DND-41 (cell line): ENCODE data around the gene SCN7A.

ENCODE experiments used
- ATAC-seq: fragments of 200-7000 bp; cut with Tn5 transposase; 3 replicates; pipeline ENCODE4 v1.9.1; 2021; ENCODE audit warnings: low read depth; ENCODE audit not compliant: insufficient read depth
- DNase-seq: peaks from one replicate; pipeline ENCODE4 v3.0.0-alpha.2; 2020
- H2AFZ ChIP-seq: 2 replicates; pipeline ENCODE4 v1.6.0; 2012; ENCODE audit warnings: low read depth, low read length
- H3K27ac ChIP-seq: 2 replicates; pipeline ENCODE4 v1.5.1; 2012; ENCODE audit warnings: low read length, inconsistent platforms
- H3K27me3 ChIP-seq: fragments of 200-600 bp; sonication (generic); 2 replicates; pipeline ENCODE4 v1.6.0; 2012; ENCODE audit warnings: low read length, mild to moderate bottlenecking, inconsistent platforms; ENCODE audit not compliant: insufficient read depth, poor library complexity
- H3K36me3 ChIP-seq: 2 replicates; pipeline ENCODE4 v1.5.1; 2012; ENCODE audit warnings: low read length, inconsistent platforms; ENCODE audit not compliant: insufficient read depth
- H3K4me1 ChIP-seq: 2 replicates; pipeline ENCODE4 v1.5.1; 2012; ENCODE audit warnings: mild to moderate bottlenecking, low read length; ENCODE audit not compliant: insufficient read depth
- H3K4me2 ChIP-seq: 2 replicates; pipeline ENCODE4 v1.6.0; 2012; ENCODE audit warnings: mild to moderate bottlenecking, moderate library complexity, low read length, inconsistent platforms; ENCODE audit not compliant: insufficient read depth
- H3K4me3 ChIP-seq, 2 experiments: fragments of 200-600 bp in 1 of 2; shearing (Covaris generic) in 1 of 2; 2 replicates each; pipeline ENCODE4 v1.5.1; 2012 to 2016; ENCODE audit warnings: inconsistent platforms in 2 of 2, low read length in 2 of 2, mild to moderate bottlenecking in 2 of 2, low read depth in 1 of 2, moderate library complexity in 1 of 2
- H3K79me2 ChIP-seq: 2 replicates; pipeline ENCODE4 v1.6.0; 2012; ENCODE audit warnings: low read length, inconsistent platforms; ENCODE audit not compliant: insufficient read depth
- H3K9ac ChIP-seq: 2 replicates; pipeline ENCODE4 v1.6.0; 2012; ENCODE audit warnings: low read depth, mild to moderate bottlenecking, inconsistent platforms, low read length, moderate library complexity
- H3K9me3 ChIP-seq: 2 replicates; pipeline ENCODE4 v1.5.1; 2012; ENCODE audit warnings: low read length, moderate library complexity, mild to moderate bottlenecking, inconsistent platforms; ENCODE audit not compliant: insufficient read depth, severe bottlenecking
- H4K20me1 ChIP-seq: 2 replicates; pipeline ENCODE4 v1.6.0; 2012; ENCODE audit warnings: low read length; ENCODE audit not compliant: insufficient read depth
- EZH2 ChIP-seq: IDR thresholded peaks from 3 replicates; pipeline ENCODE4 v1.6.1; 2012; ENCODE audit warnings: borderline replicate concordance, low read depth, mild to moderate bottlenecking, moderate library complexity, low read length, inconsistent platforms; ENCODE audit not compliant: severe bottlenecking
- TF ChIP-seq, protein P1 (sequence below): IDR thresholded peaks from 2 replicates; pipeline ENCODE4 v1.5.1; 2012; ENCODE audit warnings: borderline replicate concordance, low read length, moderate library complexity, mild to moderate bottlenecking; ENCODE audit not compliant: poor library complexity, severe bottlenecking; ENCODE audit errors: extremely low read depth

Gene SCN7A

DNA sequence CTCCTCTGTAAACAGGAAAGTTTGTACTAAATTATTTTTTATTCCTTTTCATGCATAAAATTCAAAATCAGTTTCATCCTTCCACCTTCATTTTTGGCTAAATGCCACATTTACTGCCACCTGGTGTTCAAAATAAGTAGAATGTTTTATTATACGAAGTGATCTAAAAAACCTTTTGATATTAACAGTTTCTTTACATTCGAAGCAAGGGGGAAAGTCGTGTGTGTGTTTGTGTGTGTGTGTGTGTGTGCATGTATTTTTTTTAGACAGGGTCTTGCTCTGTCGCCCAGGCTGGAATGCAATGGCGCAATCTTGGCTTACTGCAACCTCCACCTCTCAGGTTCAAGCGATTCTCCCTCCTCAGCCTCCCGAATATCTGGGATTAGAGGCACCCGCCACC, 109.3 kb downstream of the SCN7A start:
- no peak overlapping the region for H3K9ac ChIP-seq
- TF ChIP-seq EZH2, result no peak
- TF ChIP-seq, protein P1, sequence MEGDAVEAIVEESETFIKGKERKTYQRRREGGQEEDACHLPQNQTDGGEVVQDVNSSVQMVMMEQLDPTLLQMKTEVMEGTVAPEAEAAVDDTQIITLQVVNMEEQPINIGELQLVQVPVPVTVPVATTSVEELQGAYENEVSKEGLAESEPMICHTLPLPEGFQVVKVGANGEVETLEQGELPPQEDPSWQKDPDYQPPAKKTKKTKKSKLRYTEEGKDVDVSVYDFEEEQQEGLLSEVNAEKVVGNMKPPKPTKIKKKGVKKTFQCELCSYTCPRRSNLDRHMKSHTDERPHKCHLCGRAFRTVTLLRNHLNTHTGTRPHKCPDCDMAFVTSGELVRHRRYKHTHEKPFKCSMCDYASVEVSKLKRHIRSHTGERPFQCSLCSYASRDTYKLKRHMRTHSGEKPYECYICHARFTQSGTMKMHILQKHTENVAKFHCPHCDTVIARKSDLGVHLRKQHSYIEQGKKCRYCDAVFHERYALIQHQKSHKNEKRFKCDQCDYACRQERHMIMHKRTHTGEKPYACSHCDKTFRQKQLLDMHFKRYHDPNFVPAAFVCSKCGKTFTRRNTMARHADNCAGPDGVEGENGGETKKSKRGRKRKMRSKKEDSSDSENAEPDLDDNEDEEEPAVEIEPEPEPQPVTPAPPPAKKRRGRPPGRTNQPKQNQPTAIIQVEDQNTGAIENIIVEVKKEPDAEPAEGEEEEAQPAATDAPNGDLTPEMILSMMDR, result peak; percentile 57
- no peak overlapping the region for H3K27ac ChIP-seq
- no peak overlapping the region for H3K4me2 ChIP-seq
- no peaks in the 10 kb centered on the region for H3K27me3 ChIP-seq
- no peak for DNase-seq
- no peaks in the 10 kb centered on the region for H3K36me3 ChIP-seq
- H3K79me2 ChIP-seq, result no peaks in the 10 kb centered on the region
- H2AFZ ChIP-seq, result no peak overlapping the region
- no peak overlapping the region for H3K4me3 ChIP-seq
- no peak for ATAC-seq
- H3K4me1 ChIP-seq, result no peaks in the 10 kb centered on the region
- no peaks in the 10 kb centered on the region for H4K20me1 ChIP-seq
- H3K9me3 ChIP-seq, result no peaks in the 10 kb centered on the region

DNA sequence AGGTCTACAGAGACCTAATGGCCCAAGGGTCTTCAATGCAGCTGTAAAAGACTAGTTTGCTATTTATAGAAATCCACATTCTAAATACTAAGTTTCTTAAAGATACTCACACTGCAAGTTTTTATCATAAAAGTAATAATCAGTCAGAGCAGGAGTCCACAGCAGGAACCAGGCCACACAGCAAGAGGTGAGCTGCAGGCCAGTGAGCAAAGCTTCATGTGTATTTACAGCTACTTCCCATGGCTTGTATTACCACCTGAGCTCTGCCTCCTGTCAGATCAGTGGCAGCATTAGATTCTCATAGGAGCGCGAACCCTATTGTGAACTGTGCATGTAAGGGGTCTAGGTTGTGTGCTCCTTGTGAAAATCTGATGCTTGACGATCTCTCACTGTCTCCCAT, 111.6 kb downstream of the SCN7A start:
- TF ChIP-seq EZH2, result no peak
- TF ChIP-seq, protein P1, result no peak
- Histone ChIP-seq H3K9ac (no peak overlapping the region), H2AFZ (no peak overlapping the region), H3K4me2 (no peak overlapping the region), H3K36me3 (no peaks in the 10 kb centered on the region), H3K79me2 (no peaks in the 10 kb centered on the region), H3K27me3 (no peaks in the 10 kb centered on the region), H3K9me3 (no peaks in the 10 kb centered on the region), H4K20me1 (no peaks in the 10 kb centered on the region), H3K4me3 (no peak overlapping the region), H3K27ac (no peak overlapping the region), H3K4me1 (no peaks in the 10 kb centered on the region)
- ATAC-seq (no peak), DNase-seq (no peak)

DNA sequence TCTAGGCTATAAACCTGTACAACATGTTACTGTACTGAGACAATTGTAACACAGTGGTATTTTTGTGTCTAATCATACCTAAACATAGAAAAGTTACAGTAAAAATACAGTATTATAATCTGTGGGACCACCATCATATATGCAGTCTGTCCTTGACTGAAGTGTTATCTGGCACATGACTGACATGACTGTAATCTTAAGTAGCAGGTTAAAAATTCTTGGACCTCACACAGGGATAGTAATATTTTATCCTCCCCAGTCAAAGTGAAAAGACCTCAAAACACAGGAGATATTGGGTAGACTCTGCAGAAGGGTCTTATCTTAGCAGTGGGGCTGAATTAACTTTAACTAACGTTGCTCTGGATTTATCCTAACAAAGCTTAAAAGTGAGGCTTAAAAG, 113.4 kb downstream of the SCN7A start:
- H2AFZ ChIP-seq, result no peak overlapping the region
- DNase-seq (no peak), ATAC-seq (no peak)
- H3K9ac ChIP-seq, result no peak overlapping the region
- H3K27me3 ChIP-seq, result no peaks in the 10 kb centered on the region
- H3K4me1 ChIP-seq, result no peaks in the 10 kb centered on the region
- no peaks in the 10 kb centered on the region for H3K9me3 ChIP-seq
- no peaks in the 10 kb centered on the region for H3K79me2 ChIP-seq
- no peak overlapping the region for H3K27ac ChIP-seq
- no peaks in the 10 kb centered on the region for H3K36me3 ChIP-seq
- TF ChIP-seq EZH2, result no peak
- TF ChIP-seq, protein P1, result no peak
- H3K4me2 ChIP-seq, result no peak overlapping the region
- H3K4me3 ChIP-seq, result no peak overlapping the region
- H4K20me1 ChIP-seq, result no peaks in the 10 kb centered on the region

DNA sequence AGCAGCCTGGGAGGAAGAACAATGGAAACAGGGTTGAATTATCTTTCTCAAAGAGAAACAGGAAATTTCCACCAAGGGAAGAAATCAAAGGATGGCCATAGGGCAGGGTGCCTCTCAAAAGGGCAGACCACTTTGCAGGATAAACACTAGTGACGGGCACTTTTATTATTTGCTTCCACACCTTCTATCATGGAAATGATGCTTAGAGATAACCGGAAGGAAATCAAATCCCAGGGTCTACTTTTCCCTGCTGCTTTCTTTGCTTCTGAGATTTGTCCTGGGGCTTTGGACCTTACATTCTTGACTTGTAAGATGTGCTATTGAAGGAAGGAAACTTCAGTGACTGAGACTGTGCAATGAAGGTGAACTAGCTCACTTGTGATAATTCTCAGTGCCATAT, 117.2 kb downstream of the SCN7A start:
- Histone ChIP-seq H3K4me2 (no peak overlapping the region), H3K4me3 (no peak overlapping the region), H3K36me3 (no peaks in the 10 kb centered on the region), H3K9ac (no peak overlapping the region), H2AFZ (no peak overlapping the region), H3K79me2 (no peaks in the 10 kb centered on the region), H3K27ac (no peak overlapping the region), H4K20me1 (no peaks in the 10 kb centered on the region), H3K27me3 (no peaks in the 10 kb centered on the region), H3K9me3 (no peaks in the 10 kb centered on the region), H3K4me1 (no peaks in the 10 kb centered on the region)
- TF ChIP-seq, protein P1, result no peak
- TF ChIP-seq EZH2, result no peak
- ATAC-seq (no peak), DNase-seq (no peak)
